Measurements from ENCODE around the gene FANCC. TPM values are rescaled to one million over a fixed set of nuclear protein-coding genes. Genes with fewer than 3 reads are reported as not detected.

Gene FANCC
- total RNA-seq, 1 donor, result 5.4 TPM

DNA sequence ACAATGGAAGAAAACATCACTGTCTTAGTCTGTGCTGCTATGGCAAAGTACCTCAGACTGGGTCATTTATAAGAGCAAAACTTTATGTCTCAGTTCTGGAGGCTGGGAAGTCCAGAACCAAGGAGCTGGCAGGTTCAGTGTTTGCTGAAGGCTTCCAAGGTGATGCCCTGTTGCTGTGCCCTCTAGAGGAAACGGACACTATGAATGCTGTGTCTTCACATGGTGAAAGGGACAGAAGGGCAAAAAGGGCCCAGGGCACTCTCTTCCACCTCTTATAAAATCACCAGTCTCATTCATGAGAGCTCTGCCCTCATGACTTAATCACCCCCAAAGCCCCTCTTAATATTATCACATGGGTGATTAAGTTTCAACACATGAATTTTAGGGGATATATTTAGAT lies 143.5 kb downstream of the FANCC start:
- Histone ChIP-seq H3K4me2 (ENCODE audit: insufficient read depth, low read length) (no peak overlapping the region), H3K36me3 (ENCODE audit: insufficient read depth, low read length) (no peaks in the 10 kb centered on the region), H3K4me3 (ENCODE audit: insufficient read depth, low read length) (no peak overlapping the region), H3K4me1 (ENCODE audit: insufficient read depth, low read length) (peaks cover 12% of the 10 kb centered on the region), H3K27me3 (ENCODE audit: insufficient read depth, low read length) (no peaks in the 10 kb centered on the region), H3K27ac (ENCODE audit: low read depth, low read length) (no peak overlapping the region), H3K9me3 (ENCODE audit: low read depth, low read length) (no peaks in the 10 kb centered on the region), H4K20me1 (ENCODE audit: insufficient read depth, low read length) (no peaks in the 10 kb centered on the region), H3K79me2 (ENCODE audit: insufficient read depth, low read length) (no peaks in the 10 kb centered on the region), H2AFZ (ENCODE audit: low read length) (no peak overlapping the region)
- TF ChIP-seq, protein P1, sequence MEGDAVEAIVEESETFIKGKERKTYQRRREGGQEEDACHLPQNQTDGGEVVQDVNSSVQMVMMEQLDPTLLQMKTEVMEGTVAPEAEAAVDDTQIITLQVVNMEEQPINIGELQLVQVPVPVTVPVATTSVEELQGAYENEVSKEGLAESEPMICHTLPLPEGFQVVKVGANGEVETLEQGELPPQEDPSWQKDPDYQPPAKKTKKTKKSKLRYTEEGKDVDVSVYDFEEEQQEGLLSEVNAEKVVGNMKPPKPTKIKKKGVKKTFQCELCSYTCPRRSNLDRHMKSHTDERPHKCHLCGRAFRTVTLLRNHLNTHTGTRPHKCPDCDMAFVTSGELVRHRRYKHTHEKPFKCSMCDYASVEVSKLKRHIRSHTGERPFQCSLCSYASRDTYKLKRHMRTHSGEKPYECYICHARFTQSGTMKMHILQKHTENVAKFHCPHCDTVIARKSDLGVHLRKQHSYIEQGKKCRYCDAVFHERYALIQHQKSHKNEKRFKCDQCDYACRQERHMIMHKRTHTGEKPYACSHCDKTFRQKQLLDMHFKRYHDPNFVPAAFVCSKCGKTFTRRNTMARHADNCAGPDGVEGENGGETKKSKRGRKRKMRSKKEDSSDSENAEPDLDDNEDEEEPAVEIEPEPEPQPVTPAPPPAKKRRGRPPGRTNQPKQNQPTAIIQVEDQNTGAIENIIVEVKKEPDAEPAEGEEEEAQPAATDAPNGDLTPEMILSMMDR (IDR thresholded peaks at IDR 0.05; ENCODE audit: extremely low read depth, low read depth, low read length), result no peak
- no peak for DNase-seq (ENCODE audit: insufficient read length, low spot score, missing footprints)

DNA sequence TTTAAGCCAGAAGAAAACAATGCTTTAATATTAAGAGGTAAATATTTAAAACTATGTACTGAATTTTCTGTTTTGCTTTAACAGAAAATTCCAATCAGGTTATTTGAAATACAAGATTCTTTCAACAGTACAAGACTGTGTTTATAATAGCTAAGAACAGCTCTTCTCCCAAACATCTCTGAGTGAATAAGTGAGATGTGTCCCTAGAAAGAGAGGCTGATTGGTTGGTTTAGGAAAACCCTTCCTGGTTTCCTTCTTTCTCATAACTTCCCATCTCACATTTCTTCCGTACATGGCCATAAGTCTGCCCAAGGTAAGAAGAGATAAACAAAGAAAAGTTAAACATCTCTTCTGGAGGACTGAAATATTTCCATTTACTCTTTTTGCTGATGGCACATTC lies 145.9 kb downstream of the FANCC start:
- Histone ChIP-seq H4K20me1 (ENCODE audit: insufficient read depth, low read length) (no peaks in the 10 kb centered on the region), H3K36me3 (ENCODE audit: insufficient read depth, low read length) (no peaks in the 10 kb centered on the region), H3K9me3 (ENCODE audit: low read depth, low read length) (no peaks in the 10 kb centered on the region), H2AFZ (ENCODE audit: low read length) (peak overlapping the region; percentile 25), H3K27me3 (ENCODE audit: insufficient read depth, low read length) (no peaks in the 10 kb centered on the region), H3K4me1 (ENCODE audit: insufficient read depth, low read length) (peaks cover 16% of the 10 kb centered on the region), H3K4me2 (ENCODE audit: insufficient read depth, low read length) (peak overlapping the region; percentile 48), H3K4me3 (ENCODE audit: insufficient read depth, low read length) (no peak overlapping the region), H3K79me2 (ENCODE audit: insufficient read depth, low read length) (no peaks in the 10 kb centered on the region), H3K27ac (ENCODE audit: low read depth, low read length) (no peak overlapping the region)
- TF ChIP-seq, protein P1 (IDR thresholded peaks at IDR 0.05; ENCODE audit: extremely low read depth, low read depth, low read length), result no peak
- DNase-seq (ENCODE audit: insufficient read length, low spot score, missing footprints), result no peak

DNA sequence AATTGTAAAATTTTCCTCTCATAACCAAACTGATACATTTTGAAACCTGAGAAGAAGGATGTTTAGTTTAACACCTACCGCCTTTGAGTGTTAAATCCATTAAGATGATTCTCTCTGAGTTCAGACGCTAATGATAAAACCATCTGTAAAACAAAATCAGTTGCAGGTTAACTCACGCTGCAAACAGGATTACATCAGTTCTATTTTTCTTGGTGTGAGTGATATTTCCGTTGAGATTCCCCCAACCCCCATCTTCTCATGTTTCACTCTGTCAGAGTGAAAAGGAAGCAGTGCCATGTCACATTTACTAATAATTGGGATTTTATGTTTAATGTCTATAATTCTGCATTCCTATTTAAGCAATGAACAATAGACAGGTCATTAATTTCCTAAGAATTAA lies 146.5 kb downstream of the FANCC start:
- H3K4me3 ChIP-seq (ENCODE audit: insufficient read depth, low read length), result peak overlapping the region; percentile 13
- TF ChIP-seq, protein P1 (IDR thresholded peaks at IDR 0.05; ENCODE audit: extremely low read depth, low read depth, low read length), result no peak
- peaks cover 16% of the 10 kb centered on the region for H3K4me1 ChIP-seq (ENCODE audit: insufficient read depth, low read length)
- H3K9me3 ChIP-seq (ENCODE audit: low read depth, low read length), result no peaks in the 10 kb centered on the region
- H4K20me1 ChIP-seq (ENCODE audit: insufficient read depth, low read length), result no peaks in the 10 kb centered on the region
- H3K36me3 ChIP-seq (ENCODE audit: insufficient read depth, low read length), result no peaks in the 10 kb centered on the region
- no peaks in the 10 kb centered on the region for H3K79me2 ChIP-seq (ENCODE audit: insufficient read depth, low read length)
- H3K27me3 ChIP-seq (ENCODE audit: insufficient read depth, low read length), result no peaks in the 10 kb centered on the region
- H2AFZ ChIP-seq (ENCODE audit: low read length), result peak overlapping the region; percentile 60
- peak overlapping the region; percentile 48 for H3K4me2 ChIP-seq (ENCODE audit: insufficient read depth, low read length)
- H3K27ac ChIP-seq (ENCODE audit: low read depth, low read length), result peak overlapping the region; percentile 24
- no peak for DNase-seq (ENCODE audit: insufficient read length, low spot score, missing footprints)

DNA sequence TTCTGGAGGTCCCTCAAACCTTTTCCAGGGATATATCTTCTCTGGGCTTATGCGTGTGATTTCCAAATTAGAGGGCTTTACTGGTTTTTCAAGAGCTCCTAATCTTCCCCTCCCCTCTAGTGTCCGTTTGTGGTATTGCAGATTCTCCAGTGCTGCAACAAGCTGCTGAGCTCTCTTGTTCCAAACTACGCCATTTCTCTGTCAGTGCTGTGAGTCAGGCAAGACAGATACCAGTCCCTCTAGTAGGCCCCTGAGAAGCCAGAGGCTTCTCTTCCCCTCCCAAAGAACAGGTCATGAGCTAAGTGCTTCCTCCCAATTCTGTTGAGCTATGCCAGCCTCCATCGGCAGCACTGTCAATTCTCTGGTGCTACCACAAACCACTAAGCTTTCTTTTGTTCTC lies 149.5 kb downstream of the FANCC start:
- Histone ChIP-seq H3K27ac (ENCODE audit: low read depth, low read length) (peak overlapping the region; percentile 70), H3K4me2 (ENCODE audit: insufficient read depth, low read length) (no peak overlapping the region), H3K4me3 (ENCODE audit: insufficient read depth, low read length) (no peak overlapping the region), H4K20me1 (ENCODE audit: insufficient read depth, low read length) (no peaks in the 10 kb centered on the region), H3K9me3 (ENCODE audit: low read depth, low read length) (no peaks in the 10 kb centered on the region), H2AFZ (ENCODE audit: low read length) (peak overlapping the region; percentile 85), H3K27me3 (ENCODE audit: insufficient read depth, low read length) (no peaks in the 10 kb centered on the region), H3K36me3 (ENCODE audit: insufficient read depth, low read length) (no peaks in the 10 kb centered on the region), H3K4me1 (ENCODE audit: insufficient read depth, low read length) (peaks cover 16% of the 10 kb centered on the region), H3K79me2 (ENCODE audit: insufficient read depth, low read length) (no peaks in the 10 kb centered on the region)
- DNase-seq (ENCODE audit: insufficient read length, low spot score, missing footprints), result no peak
- TF ChIP-seq, protein P1 (IDR thresholded peaks at IDR 0.05; ENCODE audit: extremely low read depth, low read depth, low read length), result peak; percentile 93

All from osteoblast (primary cell).